Loucy (cell line): ENCODE measurements around the gene RAD21L1.

Source experiments
- CTCF ChIP-seq: fragments of 200-600 bp; sonication (generic); conservative IDR thresholded peaks from 2 replicates; pipeline ENCODE4 v1.5.1; 2014; ENCODE audit warnings: mild to moderate bottlenecking, antibody characterized with exemption, low read length
- EZH2phosphoT487 ChIP-seq: fragments of 200-600 bp; IDR thresholded peaks from 2 replicates; pipeline ENCODE4 v1.6.1; 2018; ENCODE audit warnings: antibody characterized with exemption, mild to moderate bottlenecking, moderate library complexity, borderline replicate concordance

GRCh38 chr20:1291191-1291741, 65.4 kb downstream of the RAD21L1 start:
- TF ChIP-seq CTCF (no peak), EZH2phosphoT487 (no peak)
